Activated naive CD8-positive, alpha-beta T cell treated with anti-CD3 and anti-CD28 coated beads, Interleukin-2, amount 10 ng/mL, durations not matched to agents 7 days and 5 days (primary cell): Measurements from ENCODE around the gene BIRC5. TPM values are rescaled to one million over a fixed set of nuclear protein-coding genes. Genes with fewer than 3 reads are reported as not detected.

Source experiments
- ATAC-seq: fragments of 150-1000 bp; cut with Tn5 transposase; one replicate; pipeline ENCODE4 v1.10.0; 2021; ENCODE audit warnings: low read depth, moderate library complexity
- POLR2A ChIA-PET: fragments of 350-600 bp; sonication (Branson Sonifier 250); formaldehyde crosslinking; loops from one replicate; lab custom pipeline; 2021; ENCODE audit warnings: antibody characterized with exemption; lab: Charles Lee
- DNase-seq: peaks from one replicate; pipeline ENCODE4 v3.0.0; 2021
- H3K27ac Mint-ChIP-seq: one replicate; pipeline ENCODE4 v1.8.0; 2022; ENCODE audit warnings: mild to moderate bottlenecking, mixed read lengths
- H3K27me3 Mint-ChIP-seq: one replicate; pipeline ENCODE4 v1.8.0; 2022; ENCODE audit warnings: mild to moderate bottlenecking, moderate library complexity, mixed read lengths
- H3K36me3 Mint-ChIP-seq: one replicate; pipeline ENCODE4 v1.8.0; 2021; ENCODE audit warnings: mild to moderate bottlenecking, mixed read lengths
- H3K4me1 Mint-ChIP-seq: one replicate; pipeline ENCODE4 v1.8.0; 2021; ENCODE audit warnings: mixed read lengths
- H3K4me3 Mint-ChIP-seq: one replicate; pipeline ENCODE4 v1.8.0; 2022; ENCODE audit warnings: mild to moderate bottlenecking, moderate library complexity, mixed read lengths
- H3K9me3 Mint-ChIP-seq: one replicate; pipeline ENCODE4 v1.8.0; 2021; ENCODE audit warnings: mixed read lengths
- total RNA-seq, 2 experiments: library from RNA; stranded (reverse); gene quantifications; one replicate each; pipeline ENCODE4 v1.2.3, GENCODE V29; 2021

Gene BIRC5
- total RNA-seq, 2 experiments from 2014 or later: 54.9 to 65.2 TPM

GRCh38 chr17:78174870-78175642, 39.0 kb upstream of the BIRC5 start:
- POLR2A ChIA-PET: interaction anchor here (0.6 to 3.2 kb wide), 4 partner anchors 35 to 107 kb away, joined by 3 to 11 read pairs (median 6); no protein-coding TSS in a partner anchor
- DNase-seq: no peak
- Mint-ChIP-seq H3K27ac (no peak overlapping the region), H3K4me1 (peaks cover 34% of the 10 kb centered on the region), H3K9me3 (no peaks in the 10 kb centered on the region), H3K27me3 (no peaks in the 10 kb centered on the region), H3K36me3 (peaks cover 7% of the 10 kb centered on the region), H3K4me3 (no peak overlapping the region)
- no peak for ATAC-seq

- Mint-ChIP-seq H3K9me3 (no peaks in the 10 kb centered on the region), H3K27me3 (no peaks in the 10 kb centered on the region), H3K27ac (no peak overlapping the region), H3K4me1 (peaks cover 38% of the 10 kb centered on the region), H3K4me3 (no peak overlapping the region), H3K36me3 (peaks cover 11% of the 10 kb centered on the region)
- POLR2A ChIA-PET: interaction anchor here (0.6 to 3.2 kb wide), 5 partner anchors 11 to 63 kb away, joined by 3 to 11 read pairs (median 6); partner anchors contain the start of genes AFMID and TK1
- ATAC-seq: no peak
- DNase-seq: no peak
Measured at GRCh38 chr17:78175643-78175981, 38.4 kb upstream of the BIRC5 start.

DNA sequence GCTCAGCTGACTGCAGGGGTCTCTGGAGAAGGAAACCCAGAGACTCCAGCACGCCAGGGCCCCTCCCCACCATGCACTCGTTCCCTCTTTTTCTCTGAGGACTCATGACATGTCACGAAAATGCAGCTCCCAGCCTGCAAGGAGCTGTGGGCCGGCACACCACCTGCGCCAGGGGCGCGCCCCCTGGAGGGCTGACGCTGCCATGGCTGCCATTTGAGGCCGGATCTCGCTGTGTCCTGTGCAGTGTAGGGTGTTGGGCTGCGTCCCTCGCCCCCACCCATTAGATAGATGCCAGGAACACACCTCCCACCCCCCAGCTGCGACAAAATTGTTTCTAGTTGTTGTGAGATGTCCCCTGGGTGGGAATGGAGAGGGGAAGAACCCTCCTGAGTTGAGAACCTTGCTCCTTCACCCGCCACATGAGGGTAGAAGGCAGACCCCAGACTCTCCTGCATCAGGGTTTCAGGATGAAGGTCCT, 37.5 kb upstream of the BIRC5 start:
- POLR2A ChIA-PET: interaction anchor here (0.5 to 3.2 kb wide), 7 partner anchors 10 to 63 kb away, joined by 4 to 11 read pairs (median 6); partner anchors contain the start of genes AFMID, TK1 and TMC6
- ATAC-seq (peak; percentile 83), DNase-seq (peak; percentile 84)
- no peaks in the 10 kb centered on the region for H3K9me3 Mint-ChIP-seq
- peaks cover 41% of the 10 kb centered on the region for H3K4me1 Mint-ChIP-seq
- no peak overlapping the region for H3K4me3 Mint-ChIP-seq
- H3K27me3 Mint-ChIP-seq: no peaks in the 10 kb centered on the region
- H3K27ac Mint-ChIP-seq: no peak overlapping the region
- peaks cover 15% of the 10 kb centered on the region for H3K36me3 Mint-ChIP-seq

GRCh38 chr17:78179372-78179771, 34.7 kb upstream of the BIRC5 start:
- ATAC-seq (no peak), DNase-seq (no peak)
- H3K27me3 Mint-ChIP-seq: no peaks in the 10 kb centered on the region
- H3K4me3 Mint-ChIP-seq: no peak overlapping the region
- H3K27ac Mint-ChIP-seq: no peak overlapping the region
- peaks cover 32% of the 10 kb centered on the region for H3K4me1 Mint-ChIP-seq
- POLR2A ChIA-PET: interaction anchor here (1.4 to 2.0 kb wide), 2 partner anchors 42 to 66 kb away, joined by 3 to 4 read pairs; no protein-coding TSS in a partner anchor
- peaks cover 18% of the 10 kb centered on the region for H3K36me3 Mint-ChIP-seq
- no peaks in the 10 kb centered on the region for H3K9me3 Mint-ChIP-seq

- Mint-ChIP-seq H3K36me3 (peaks cover 21% of the 10 kb centered on the region), H3K4me3 (peak overlapping the region; percentile 9), H3K9me3 (no peaks in the 10 kb centered on the region), H3K27me3 (no peaks in the 10 kb centered on the region), H3K27ac (peak overlapping the region; percentile 11), H3K4me1 (peaks cover 36% of the 10 kb centered on the region)
- DNase-seq: no peak
- POLR2A ChIA-PET: interaction anchor here (1.4 kb wide), 1 partner anchor 67 kb away, joined by 3 read pairs; no protein-coding TSS in a partner anchor
- no peak for ATAC-seq
Measured at GRCh38 chr17:78180083-78180482, 34.0 kb upstream of the BIRC5 start.

DNA sequence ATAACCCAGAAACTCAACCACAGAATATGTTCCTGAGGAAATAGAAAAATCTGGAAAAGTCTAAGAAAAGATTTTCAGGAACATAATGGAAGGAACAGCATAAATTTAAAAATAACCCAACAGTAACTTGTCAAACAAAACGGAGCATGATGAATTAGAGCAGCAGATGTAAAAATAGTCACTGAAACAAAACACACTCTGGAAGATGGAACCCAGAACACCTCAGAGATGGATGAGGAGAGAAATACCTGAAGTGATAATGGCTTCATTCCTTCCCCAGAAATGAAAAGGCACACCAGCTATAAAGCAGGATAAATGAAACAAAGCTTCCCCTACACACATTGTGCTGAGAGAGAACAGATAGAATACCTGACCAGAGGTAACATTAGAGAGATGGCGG, 33.5 kb upstream of the BIRC5 start:
- Mint-ChIP-seq H3K4me3 (no peak overlapping the region), H3K36me3 (peaks cover 23% of the 10 kb centered on the region), H3K27ac (peak overlapping the region; percentile 11), H3K4me1 (peaks cover 40% of the 10 kb centered on the region), H3K9me3 (no peaks in the 10 kb centered on the region), H3K27me3 (no peaks in the 10 kb centered on the region)
- DNase-seq: no peak
- no peak for ATAC-seq
- POLR2A ChIA-PET: interaction anchor here (1.4 kb wide), 1 partner anchor 67 kb away, joined by 3 read pairs; no protein-coding TSS in a partner anchor

GRCh38 chr17:78182504-78182903, 31.5 kb upstream of the BIRC5 start:
- DNase-seq (no peak), ATAC-seq (no peak)
- H3K4me3 Mint-ChIP-seq: no peak overlapping the region
- no peaks in the 10 kb centered on the region for H3K27me3 Mint-ChIP-seq
- H3K4me1 Mint-ChIP-seq: peaks cover 41% of the 10 kb centered on the region
- POLR2A ChIA-PET: interaction anchor here (0.7 kb wide), 1 partner anchor 12 kb away, joined by 3 read pairs; no protein-coding TSS in a partner anchor
- peaks cover 26% of the 10 kb centered on the region for H3K36me3 Mint-ChIP-seq
- H3K27ac Mint-ChIP-seq: no peak overlapping the region
- H3K9me3 Mint-ChIP-seq: no peaks in the 10 kb centered on the region

DNA sequence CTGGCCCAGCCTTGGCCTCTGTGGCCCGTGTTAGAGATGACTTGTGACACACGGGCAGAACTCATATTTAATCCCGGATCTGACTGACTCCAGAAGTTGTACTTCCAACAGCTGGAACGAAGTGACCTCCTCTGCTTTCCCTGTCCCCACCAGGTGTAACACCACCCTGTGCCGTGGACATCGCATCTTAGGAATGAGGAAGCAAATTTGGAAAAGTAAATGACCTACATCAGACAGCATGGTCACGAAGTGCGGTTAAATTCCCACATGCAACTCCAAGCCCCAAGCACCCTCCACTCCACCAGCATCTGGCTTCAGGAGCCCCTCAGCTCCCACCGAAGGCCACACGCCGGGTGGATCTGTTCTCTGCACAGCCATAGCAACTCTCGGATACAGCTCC, 30.1 kb upstream of the BIRC5 start:
- DNase-seq: no peak
- H3K4me1 Mint-ChIP-seq: peaks cover 44% of the 10 kb centered on the region
- ATAC-seq: no peak
- H3K27ac Mint-ChIP-seq: no peak overlapping the region
- no peaks in the 10 kb centered on the region for H3K27me3 Mint-ChIP-seq
- peaks cover 26% of the 10 kb centered on the region for H3K36me3 Mint-ChIP-seq
- peak overlapping the region; percentile 16 for H3K4me3 Mint-ChIP-seq
- POLR2A ChIA-PET: no interaction called here
- no peaks in the 10 kb centered on the region for H3K9me3 Mint-ChIP-seq

- no peak for DNase-seq
- Mint-ChIP-seq H3K9me3 (no peaks in the 10 kb centered on the region), H3K4me3 (peak overlapping the region; percentile 94), H3K27me3 (no peaks in the 10 kb centered on the region), H3K4me1 (peaks cover 42% of the 10 kb centered on the region), H3K27ac (no peak overlapping the region), H3K36me3 (peaks cover 26% of the 10 kb centered on the region)
- POLR2A ChIA-PET: no interaction called here
- ATAC-seq: no peak
Measured at GRCh38 chr17:78184351-78184750, 29.7 kb upstream of the BIRC5 start.

DNA sequence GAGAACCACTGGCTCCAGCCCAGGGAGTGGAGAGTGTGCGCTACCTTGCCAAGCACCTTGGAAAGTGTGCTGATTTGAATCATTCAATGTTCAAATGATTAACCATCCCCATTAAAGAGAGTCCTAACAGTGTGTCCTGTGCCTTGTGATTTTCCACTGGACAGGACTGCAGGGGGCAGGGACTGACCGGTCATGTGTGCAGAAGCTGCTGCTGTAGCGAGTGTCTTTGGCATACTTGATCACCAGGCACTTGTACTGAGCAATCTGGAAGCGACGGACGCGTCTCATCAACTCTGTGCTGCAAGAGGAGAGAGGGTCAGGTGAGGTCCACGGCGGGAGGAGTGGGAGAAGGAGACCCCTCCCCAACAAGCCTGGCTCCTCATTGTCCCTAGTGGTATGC, 29.2 kb upstream of the BIRC5 start:
- H3K4me1 Mint-ChIP-seq: peaks cover 42% of the 10 kb centered on the region
- H3K27ac Mint-ChIP-seq: peak overlapping the region; percentile 30
- POLR2A ChIA-PET: no interaction called here

GRCh38 chr17:78185981-78186691, 27.9 kb upstream of the BIRC5 start:
- ATAC-seq (no peak), DNase-seq (no peak)
- no peaks in the 10 kb centered on the region for H3K9me3 Mint-ChIP-seq
- H3K27ac Mint-ChIP-seq: peak overlapping the region; percentile 75
- POLR2A ChIA-PET: interaction anchor here (0.8 to 1.9 kb wide), 8 partner anchors 10 to 73 kb away, joined by 3 to 6 read pairs (median 4); partner anchors contain the start of genes BIRC5 and TMC8
- peaks cover 39% of the 10 kb centered on the region for H3K4me1 Mint-ChIP-seq
- H3K27me3 Mint-ChIP-seq: no peaks in the 10 kb centered on the region
- H3K4me3 Mint-ChIP-seq: peak overlapping the region; percentile 94
- peaks cover 25% of the 10 kb centered on the region for H3K36me3 Mint-ChIP-seq

More for the DNA sequence above, 29.2 kb upstream of the BIRC5 start:
- H3K27me3 Mint-ChIP-seq: no peaks in the 10 kb centered on the region
- H3K4me3 Mint-ChIP-seq: peak overlapping the region; percentile 94
- H3K36me3 Mint-ChIP-seq: peaks cover 26% of the 10 kb centered on the region
- H3K9me3 Mint-ChIP-seq: no peaks in the 10 kb centered on the region
- ATAC-seq (no peak), DNase-seq (no peak)

DNA sequence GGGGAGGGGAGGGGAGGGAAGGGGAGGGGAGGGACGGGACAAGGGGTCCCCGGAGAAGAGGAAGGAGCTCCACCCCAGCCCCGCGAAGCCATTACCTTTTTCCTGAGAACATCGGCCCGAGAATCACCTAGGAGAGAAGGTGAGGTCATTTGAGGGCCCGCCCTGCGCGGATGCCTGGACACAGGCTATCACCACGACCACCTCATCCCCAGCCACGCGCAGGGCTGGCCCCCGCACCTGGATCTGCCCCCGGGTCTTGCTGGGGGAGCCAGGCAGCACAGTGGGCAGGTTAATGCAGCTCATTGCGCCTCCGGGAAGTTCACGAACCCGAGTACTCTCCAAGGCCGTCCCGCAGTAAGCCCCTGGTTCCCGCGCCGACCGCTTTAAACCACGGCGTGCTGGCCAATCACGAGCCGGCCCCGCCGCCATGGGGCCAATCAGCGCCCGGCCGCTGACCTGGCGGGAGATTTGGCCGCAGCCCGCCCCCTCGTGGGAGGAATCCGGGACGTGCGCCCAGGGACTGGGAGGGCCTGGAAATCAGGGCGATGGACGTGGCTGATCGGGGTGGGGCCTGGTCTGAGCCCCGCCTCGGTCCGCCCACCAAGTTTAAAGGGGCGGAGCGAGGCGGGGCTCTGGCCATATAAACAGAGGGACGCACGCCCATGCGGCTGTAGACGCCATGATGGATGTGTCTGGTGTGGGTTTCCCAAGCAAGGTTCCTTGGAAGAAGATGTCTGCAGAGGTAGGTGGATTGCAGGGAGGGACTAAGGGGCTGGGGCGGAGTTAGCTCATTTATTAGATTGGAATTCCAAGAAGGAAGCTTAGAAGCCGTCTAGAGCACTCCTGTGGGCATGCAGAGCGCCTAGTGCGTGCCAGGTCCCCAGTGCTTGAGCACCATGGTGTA, 27.1 kb upstream of the BIRC5 start, which contains the start of the genes AFMID and TK1:
Gene AFMID, plus strand, starts transcription at position 671 of the 904 bp plus-strand sequence. Its CDS starts 9 bp downstream, at position 680.
Gene TK1, minus strand, starts transcription at position 361 of the 904 bp plus-strand sequence. Its CDS starts 58 bp downstream, at position 303.
- ATAC-seq: peak; percentile 94
- Mint-ChIP-seq H3K4me1 (peaks cover 35% of the 10 kb centered on the region), H3K27ac (peak within 1 kb of the TSS; percentile 75), H3K27me3 (no peaks in the 10 kb centered on the region), H3K9me3 (no peaks in the 10 kb centered on the region), H3K4me3 (peak within 1 kb of the TSS; percentile 94), H3K36me3 (peaks cover 22% of the 10 kb centered on the region)
- POLR2A ChIA-PET: interaction anchor here (0.7 to 1.9 kb wide), 6 partner anchors 11 to 168 kb away, joined by 3 to 6 read pairs (median 4); partner anchors contain the start of genes BIRC5 and TMC8
- DNase-seq: peak; percentile 96
